ENCODE results near the gene CDH8.

- no peak for TF ChIP-seq CTCF (IDR thresholded peaks at IDR 0.05)
- no peak for TF ChIP-seq POLR2A (IDR thresholded peaks at IDR 0.05)
Measured at GRCh38 chr16:61659936-61660335, 376.3 kb downstream of the CDH8 start.

Measured in testis (tissue), 2 donors.